Upper lobe of left lung (tissue), 6 donors: ENCODE results near the gene RERE. TPM values are rescaled to one million over a fixed set of nuclear protein-coding genes. Genes with fewer than 3 reads are reported as not detected.

Source experiments
- ATAC-seq, 2 donors: fragments of 200-7000 bp; cut with Tn5 transposase; one replicate each; pipeline ENCODE4 v1.9.1; 2022; ENCODE audit warnings: mild to moderate bottlenecking in 2 of 2, moderate library complexity in 2 of 2; ENCODE audit not compliant: low FRiP score in 2 of 2
- DNase-seq, 2 donors: peaks; one replicate each; pipeline ENCODE4 v3.0.0-alpha.2; 2019 to 2020
- H3K27ac ChIP-seq, 4 donors: fragments of 200-600 bp; sonication (generic); one replicate each; pipeline ENCODE4 v1.5.1; 2016 to 2019
- H3K27me3 ChIP-seq, 4 donors: fragments of 200-600 bp; sonication (generic); one replicate each; pipeline ENCODE4 v1.5.1; 2017 to 2019
- H3K36me3 ChIP-seq, 4 donors: fragments of 200-600 bp; sonication (generic); one replicate each; pipeline ENCODE4 v1.5.1; 2016 to 2019
- H3K4me1 ChIP-seq, 4 donors: fragments of 200-600 bp; sonication (generic); one replicate each; pipeline ENCODE4 v1.5.1; 2018 to 2019
- H3K4me3 ChIP-seq, 4 donors: fragments of 200-600 bp; sonication (generic); one replicate each; pipeline ENCODE4 v1.5.1; 2017 to 2019; ENCODE audit warnings: mild to moderate bottlenecking in 2 of 4, moderate library complexity in 1 of 4
- H3K9me3 ChIP-seq, 4 donors: fragments of 200-600 bp; sonication (generic); one replicate each; pipeline ENCODE4 v1.5.1; 2018 to 2019
- EP300 ChIP-seq, 4 donors: sonication (generic); formaldehyde crosslinking; IDR thresholded peaks; one replicate each; pipeline ENCODE4 v1.5.1; 2017; ENCODE audit warnings: antibody characterized with exemption in 4 of 4, control low read depth in 2 of 4
- POLR2A ChIP-seq, 4 donors: fragments of 450-650 bp; IDR thresholded peaks; one replicate each; pipeline ENCODE4 v1.5.1; 2016 to 2017; ENCODE audit warnings: antibody characterized with exemption in 4 of 4, mild to moderate bottlenecking in 2 of 4
- POLR2AphosphoS5 ChIP-seq, 2 donors: sonication (generic); formaldehyde crosslinking; IDR thresholded peaks; one replicate each; pipeline ENCODE4 v1.5.1; 2017; ENCODE audit warnings: antibody characterized with exemption in 2 of 2
- WGBS, 2 donors: methylation state at CpG; one replicate each; pipeline ENCODE4 v1.1.5; 2017 to 2018; 5-methylcytosine and 5-hydroxymethylcytosine counted together
- total RNA-seq, 6 donors: library from RNA; depleted of rRNA in 4 of 6; stranded (reverse); fragments of >200 nt in 4 of 6; gene quantifications; one replicate each; pipeline versions ENCODE4 v1.1.0 to v1.2.1, GENCODE V29; 2016 to 2021
- TF ChIP-seq, protein P1 (sequence below), 6 experiments: fragments of 450-650 bp in 4 of 6; fragments of 200-600 bp in 2 of 6; sonication (generic) in 2 of 6; IDR thresholded peaks; one replicate each; pipeline ENCODE4 v1.5.1; 2016 to 2019; ENCODE audit warnings: antibody characterized with exemption in 6 of 6
- donor health status: DM: no; HTN: no; CAD: no; lungs with moderate emphysema.
- donor health status: DM: no; HTN: yes; CAD: no; lungs with severe emphysema.

RERE gene
- total RNA-seq, 6 donors from 2014 or later, result 75.5 to 222 (median 104) TPM

DNA sequence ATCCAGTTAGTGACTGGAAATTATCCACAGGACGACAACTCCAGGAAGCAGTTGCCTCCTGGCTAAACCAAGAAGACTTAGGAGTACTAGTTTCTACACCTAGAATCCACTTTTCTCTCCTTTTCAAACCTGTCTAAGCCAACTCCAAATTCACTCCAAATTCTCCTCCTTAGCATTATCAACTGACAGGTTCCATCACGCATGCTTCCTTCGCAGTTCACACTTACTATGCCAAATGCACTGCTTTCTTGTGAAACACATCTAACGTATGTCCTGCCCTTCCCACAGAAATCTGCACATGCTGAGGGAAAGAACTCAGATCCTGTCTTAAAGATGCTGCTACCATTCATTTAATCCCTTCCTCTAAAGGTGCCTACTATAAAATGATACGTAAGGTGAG lies 225.9 kb downstream of the RERE start:
- H3K27me3 ChIP-seq, result no peaks in the 10 kb centered on the region
- no peak overlapping the region for H3K27ac ChIP-seq
- TF ChIP-seq EP300 (IDR thresholded peaks at IDR 0.05) (no peak), POLR2A (IDR thresholded peaks at IDR 0.05) (no peak), POLR2AphosphoS5 (IDR thresholded peaks at IDR 0.05) (no peak)
- TF ChIP-seq, protein P1, sequence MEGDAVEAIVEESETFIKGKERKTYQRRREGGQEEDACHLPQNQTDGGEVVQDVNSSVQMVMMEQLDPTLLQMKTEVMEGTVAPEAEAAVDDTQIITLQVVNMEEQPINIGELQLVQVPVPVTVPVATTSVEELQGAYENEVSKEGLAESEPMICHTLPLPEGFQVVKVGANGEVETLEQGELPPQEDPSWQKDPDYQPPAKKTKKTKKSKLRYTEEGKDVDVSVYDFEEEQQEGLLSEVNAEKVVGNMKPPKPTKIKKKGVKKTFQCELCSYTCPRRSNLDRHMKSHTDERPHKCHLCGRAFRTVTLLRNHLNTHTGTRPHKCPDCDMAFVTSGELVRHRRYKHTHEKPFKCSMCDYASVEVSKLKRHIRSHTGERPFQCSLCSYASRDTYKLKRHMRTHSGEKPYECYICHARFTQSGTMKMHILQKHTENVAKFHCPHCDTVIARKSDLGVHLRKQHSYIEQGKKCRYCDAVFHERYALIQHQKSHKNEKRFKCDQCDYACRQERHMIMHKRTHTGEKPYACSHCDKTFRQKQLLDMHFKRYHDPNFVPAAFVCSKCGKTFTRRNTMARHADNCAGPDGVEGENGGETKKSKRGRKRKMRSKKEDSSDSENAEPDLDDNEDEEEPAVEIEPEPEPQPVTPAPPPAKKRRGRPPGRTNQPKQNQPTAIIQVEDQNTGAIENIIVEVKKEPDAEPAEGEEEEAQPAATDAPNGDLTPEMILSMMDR (IDR thresholded peaks at IDR 0.05), result no peak
- peaks cover 3 to 11% (median 8%) of the 10 kb centered on the region in 4 donors for H3K4me1 ChIP-seq
- H3K4me3 ChIP-seq, result no peak overlapping the region
- DNase-seq, result no peak
- no peaks in the 10 kb centered on the region for H3K9me3 ChIP-seq
- H3K36me3 ChIP-seq, result no peaks in the 10 kb centered on the region
- WGBS, 2 donors, result 92 to 95% methylated on average over 5 of the region's 5 CpGs
- ATAC-seq, result no peak

DNA sequence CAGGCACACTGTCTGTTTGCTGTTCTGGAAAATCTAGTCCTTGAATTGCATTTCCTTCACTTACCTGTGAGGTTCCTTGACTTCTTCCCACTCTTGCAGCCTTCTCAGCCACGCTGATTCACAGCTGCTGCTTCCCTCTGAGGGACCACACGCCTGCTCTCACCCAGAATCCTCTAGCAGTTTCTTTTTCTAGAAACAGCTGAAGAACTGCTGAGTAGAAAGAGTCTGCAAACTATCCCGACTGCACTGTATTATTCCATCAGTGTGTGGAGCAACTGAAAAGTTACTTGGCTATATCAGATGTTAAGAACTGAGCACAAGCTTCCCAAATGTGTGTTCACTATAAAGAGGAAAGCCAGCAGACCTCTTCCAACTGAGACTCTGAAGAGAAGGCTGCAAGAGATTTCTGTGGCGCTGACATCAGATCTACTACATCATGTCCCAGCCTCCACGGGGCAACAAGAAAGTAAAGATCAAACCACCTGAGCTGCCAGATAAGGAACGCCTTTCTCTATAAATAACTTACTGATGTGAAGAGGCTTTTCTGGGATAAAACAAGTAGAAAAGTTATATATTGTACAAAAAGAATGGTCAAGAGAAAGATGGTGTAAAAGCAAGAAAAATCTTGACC lies 226.6 kb downstream of the RERE start:
- no peaks in the 10 kb centered on the region for H3K36me3 ChIP-seq
- H3K27ac ChIP-seq, result peak overlapping the region in 1 of 4 donors; percentile 4
- ATAC-seq (no peak), DNase-seq (no peak)
- no peaks in the 10 kb centered on the region for H3K9me3 ChIP-seq
- 46 to 55% methylated on average over 6 of the region's 6 CpGs for WGBS, 2 donors
- no peak for TF ChIP-seq EP300 (IDR thresholded peaks at IDR 0.05)
- H3K4me3 ChIP-seq, result no peak overlapping the region
- H3K27me3 ChIP-seq, result no peaks in the 10 kb centered on the region
- peaks cover 3 to 8% (median 4%) of the 10 kb centered on the region in 4 donors for H3K4me1 ChIP-seq

DNA sequence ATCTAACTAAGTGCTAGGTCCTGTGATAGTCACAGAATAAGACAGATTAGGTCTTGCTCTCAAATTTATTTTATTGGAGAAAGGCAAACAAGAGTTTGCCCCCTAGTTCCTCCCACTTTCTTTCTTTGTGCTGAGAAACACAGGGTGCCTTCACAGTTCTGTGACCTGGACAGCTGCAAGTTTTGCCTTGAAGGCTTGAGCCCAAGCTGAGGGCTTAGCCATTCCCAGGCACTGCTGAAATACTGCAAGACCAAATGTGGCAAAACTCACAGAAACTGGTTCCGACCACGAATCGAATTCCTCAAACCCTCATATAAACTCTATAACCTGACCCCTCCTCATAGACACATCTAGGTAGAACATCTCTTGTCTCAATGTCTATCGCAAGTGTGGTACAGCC lies 227.9 kb downstream of the RERE start:
- Histone ChIP-seq H3K4me1 (peaks cover 0 to 7% (median 2%) of the 10 kb centered on the region in 4 donors), H3K4me3 (no peak overlapping the region), H3K9me3 (no peaks in the 10 kb centered on the region), H3K36me3 (no peaks in the 10 kb centered on the region), H3K27me3 (no peaks in the 10 kb centered on the region), H3K27ac (no peak overlapping the region)
- DNase-seq, result no peak
- WGBS, 2 donors, result 90 to 93% methylated on average over 4 of the region's 4 CpGs
- ATAC-seq, result no peak
- TF ChIP-seq POLR2AphosphoS5 (IDR thresholded peaks at IDR 0.05), result no peak
- TF ChIP-seq EP300 (IDR thresholded peaks at IDR 0.05), result no peak
- no peak for TF ChIP-seq POLR2A (IDR thresholded peaks at IDR 0.05)
- TF ChIP-seq, protein P1 (IDR thresholded peaks at IDR 0.05), result no peak

DNA sequence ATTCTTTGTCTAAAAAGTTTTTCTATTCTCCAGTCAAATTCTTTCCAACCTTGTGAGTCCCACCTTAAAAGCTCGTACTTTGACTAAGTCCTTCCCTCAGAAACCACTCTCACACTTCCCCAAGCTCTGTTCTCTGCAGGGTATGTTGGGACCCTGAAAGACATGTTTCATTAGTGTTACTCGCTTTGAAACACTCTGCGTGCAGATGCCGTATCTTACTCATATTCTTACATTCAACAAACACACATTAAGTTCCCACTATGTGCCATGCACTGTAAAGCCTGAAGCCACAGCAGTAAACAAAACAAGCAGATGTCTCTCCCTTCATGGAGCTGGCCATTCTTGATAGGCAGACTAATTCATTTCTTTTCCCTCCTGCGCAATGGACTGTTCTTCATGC lies 229.7 kb downstream of the RERE start:
- Histone ChIP-seq H3K9me3 (no peaks in the 10 kb centered on the region), H3K27ac (no peak overlapping the region), H3K27me3 (no peaks in the 10 kb centered on the region), H3K4me1 (peaks cover 0 to 7% (median 2%) of the 10 kb centered on the region in 4 donors), H3K4me3 (no peak overlapping the region), H3K36me3 (no peaks in the 10 kb centered on the region)
- TF ChIP-seq, protein P1 (IDR thresholded peaks at IDR 0.05), result no peak
- TF ChIP-seq EP300 (IDR thresholded peaks at IDR 0.05) (no peak), POLR2A (IDR thresholded peaks at IDR 0.05) (no peak), POLR2AphosphoS5 (IDR thresholded peaks at IDR 0.05) (no peak)
- ATAC-seq (no peak), DNase-seq (no peak)
- 58 to 71% methylated on average over 4 of the region's 5 CpGs for WGBS, 2 donors

DNA sequence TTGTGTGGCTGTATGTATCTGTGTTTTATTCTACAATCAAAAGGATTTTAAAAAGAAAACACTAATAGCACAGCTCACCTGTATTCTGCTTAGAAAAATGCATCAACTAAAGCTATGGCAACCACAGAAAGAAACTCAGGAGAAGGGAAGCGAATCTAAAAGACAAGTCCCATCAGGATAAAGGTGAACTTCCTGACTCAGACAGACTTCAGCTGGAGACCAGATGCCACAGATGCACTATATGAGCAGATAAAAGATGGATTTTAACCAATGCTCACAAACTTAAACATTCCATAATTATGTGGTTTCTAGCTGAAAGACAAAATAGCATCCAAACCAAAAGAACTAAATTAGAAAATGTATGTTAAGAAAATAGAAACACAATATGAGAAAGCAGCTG lies 231.0 kb downstream of the RERE start:
- no peaks in the 10 kb centered on the region for H3K27me3 ChIP-seq
- TF ChIP-seq EP300 (IDR thresholded peaks at IDR 0.05) (no peak), POLR2AphosphoS5 (IDR thresholded peaks at IDR 0.05) (no peak), POLR2A (IDR thresholded peaks at IDR 0.05) (no peak)
- TF ChIP-seq, protein P1 (IDR thresholded peaks at IDR 0.05), result no peak
- H3K27ac ChIP-seq, result no peak overlapping the region
- no peak for ATAC-seq
- H3K36me3 ChIP-seq, result no peaks in the 10 kb centered on the region
- no peaks in the 10 kb centered on the region for H3K9me3 ChIP-seq
- no peak overlapping the region for H3K4me3 ChIP-seq
- 97 to 100% methylated on average over 1 of the region's 1 CpG for WGBS, 2 donors
- no peak for DNase-seq
- peaks cover 0 to 6% (median 2%) of the 10 kb centered on the region in 4 donors for H3K4me1 ChIP-seq
